HG02763 (cell line): Measurements from ENCODE around the gene AGAP1.
"Not testable (repeated sequence)": the region's sequence is repeated elsewhere in the genome, so short reads cannot be mapped to it uniquely, and the experiment has no call there.

Experiments used
- ATAC-seq: cut with Tn5 transposase; IDR thresholded peaks from one replicate; pipeline ENCODE4 v1.9.1; 2021; ENCODE audit warnings: mild to moderate bottlenecking, moderate library complexity; ENCODE audit not compliant: unreplicated experiment

Gene AGAP1

DNA sequence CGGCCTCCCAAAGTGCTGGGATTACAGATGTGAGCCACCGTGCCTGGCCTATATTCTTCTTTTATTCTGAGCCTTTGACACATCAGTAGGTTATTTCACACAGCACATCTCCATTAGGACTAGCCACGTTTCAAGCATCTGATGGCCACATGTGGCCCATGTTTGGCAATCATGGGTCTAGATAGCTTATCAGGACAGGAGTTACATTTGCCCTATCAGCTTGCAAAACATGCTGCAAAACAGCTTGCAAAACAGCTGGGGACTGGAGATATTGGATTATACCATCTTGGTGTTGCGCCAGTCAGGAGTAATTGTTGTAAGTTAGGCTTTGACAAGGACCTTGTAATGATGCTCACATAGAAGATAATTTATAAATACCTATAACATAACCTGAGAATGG lies 579.4 kb downstream of the AGAP1 start:
- no peak for ATAC-seq

DNA sequence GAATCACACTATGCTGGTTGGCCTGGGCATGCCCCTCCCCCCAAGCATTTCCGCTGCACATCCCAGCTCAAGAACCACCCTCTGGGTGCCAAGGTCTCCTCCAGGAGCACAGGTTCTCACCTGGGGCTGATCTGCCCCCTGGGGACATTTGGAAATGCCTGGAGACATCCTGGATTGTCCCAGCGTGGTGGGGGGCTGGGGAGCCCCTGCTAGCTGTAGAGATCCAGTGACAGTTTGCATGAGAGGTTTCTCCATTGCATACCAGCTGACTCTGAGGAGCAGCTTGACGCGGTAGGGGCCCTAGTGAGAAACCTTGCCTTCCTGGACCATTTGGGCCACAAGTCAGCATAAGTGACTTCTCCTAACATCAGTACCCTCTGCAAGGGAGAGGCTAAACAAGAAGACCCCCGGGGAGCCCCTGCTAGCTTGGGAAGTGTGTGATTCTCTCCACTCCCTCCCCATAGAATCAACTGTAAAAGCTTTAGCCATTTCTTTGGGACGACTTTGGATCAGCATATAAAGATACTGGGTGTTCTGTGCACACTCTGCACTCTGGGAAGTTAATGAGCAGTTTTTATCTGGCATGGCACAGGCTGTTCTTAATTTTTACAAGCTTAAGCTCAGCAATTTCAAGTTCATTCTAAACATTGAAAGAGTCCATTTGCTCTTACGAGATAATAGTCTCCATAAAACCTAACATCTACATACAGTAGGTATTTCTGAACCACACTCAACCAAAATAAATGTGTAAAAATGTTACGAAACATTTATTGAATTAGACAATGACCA lies 580.2 kb downstream of the AGAP1 start:
- no peak for ATAC-seq

DNA sequence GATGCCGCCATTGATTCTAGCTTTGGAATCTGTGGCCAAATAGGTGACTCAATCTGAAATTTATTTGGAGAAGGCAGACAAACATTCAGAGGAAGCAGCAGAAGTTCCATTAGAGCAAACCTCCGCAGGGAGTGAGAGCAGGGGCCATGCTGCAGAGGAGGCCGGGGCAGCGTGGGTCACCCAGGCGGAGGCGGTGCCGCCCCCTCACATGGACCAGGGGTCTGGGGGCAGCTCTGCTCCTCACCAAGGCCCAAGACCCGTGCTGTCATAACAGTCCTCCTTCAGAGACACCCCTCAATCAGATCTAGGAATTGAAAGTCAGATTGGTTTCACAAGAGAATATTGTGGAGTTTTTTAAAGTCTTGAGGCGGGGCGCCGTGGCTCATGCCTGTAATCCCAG lies 582.0 kb downstream of the AGAP1 start:
- no peak for ATAC-seq

DNA sequence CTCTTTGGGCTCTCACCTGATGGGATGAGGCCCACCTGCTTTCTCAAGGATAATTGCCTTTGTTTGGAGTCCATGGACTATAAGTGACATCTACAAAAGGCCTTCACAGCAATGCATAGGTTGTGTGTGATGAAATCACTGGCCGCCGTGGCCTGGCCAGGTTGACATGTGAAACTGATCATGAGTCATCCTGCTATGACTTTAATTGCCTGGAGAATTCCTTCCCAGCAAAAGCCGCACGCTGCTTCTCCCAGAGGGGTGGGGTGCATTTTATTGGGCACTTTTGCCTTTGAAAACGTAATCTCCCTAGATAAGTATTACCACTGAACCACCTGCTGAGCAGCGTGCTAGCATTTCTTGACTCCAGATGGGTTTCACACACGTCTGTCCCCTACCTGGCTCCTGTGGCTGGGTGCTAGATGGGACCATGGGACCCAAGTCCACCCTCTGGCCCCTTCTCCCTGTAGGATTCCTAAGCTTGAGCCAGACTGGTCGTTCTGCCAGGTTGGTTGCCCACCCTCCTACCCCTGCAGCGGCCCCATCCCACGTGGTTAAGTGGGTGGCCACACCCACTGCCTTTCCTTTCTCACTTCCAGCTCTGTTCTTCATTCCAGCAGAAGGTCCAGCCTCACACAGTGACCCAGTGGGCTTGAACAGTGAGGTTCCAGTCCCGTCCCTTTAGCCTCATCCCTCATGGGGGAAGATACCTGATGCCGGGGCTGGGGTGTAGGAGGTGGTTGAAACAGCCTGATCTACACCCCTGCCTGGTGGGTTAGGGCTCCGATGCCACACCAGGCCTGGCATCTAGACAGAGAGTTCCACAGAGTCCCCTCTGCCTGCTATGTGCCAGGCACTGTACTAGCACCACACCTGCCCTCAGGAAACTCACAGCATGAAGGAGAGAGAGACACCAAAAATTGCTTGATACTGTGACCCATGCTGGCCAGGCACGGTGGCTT lies 584.7 kb downstream of the AGAP1 start:
- no peak for ATAC-seq

DNA sequence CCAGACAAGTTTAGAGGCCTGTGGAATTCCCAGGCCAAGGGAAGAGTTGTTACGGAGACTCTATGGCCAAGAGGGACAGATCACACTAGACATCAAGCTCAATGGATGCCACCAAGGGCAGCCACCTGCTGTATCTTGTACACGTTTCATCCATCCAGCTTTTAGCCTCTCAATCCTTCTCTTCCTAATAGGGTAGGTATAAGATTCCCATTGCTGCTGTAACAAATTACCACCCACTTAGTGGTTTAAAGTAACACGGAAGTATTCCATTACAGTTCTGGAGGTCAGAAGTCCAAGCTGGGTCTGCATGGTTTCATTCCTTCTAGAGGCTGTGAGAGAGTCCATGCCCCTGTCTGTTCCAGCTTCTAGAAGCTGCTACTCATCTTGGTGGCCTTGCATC lies 586.6 kb downstream of the AGAP1 start:
- no peak for ATAC-seq

DNA sequence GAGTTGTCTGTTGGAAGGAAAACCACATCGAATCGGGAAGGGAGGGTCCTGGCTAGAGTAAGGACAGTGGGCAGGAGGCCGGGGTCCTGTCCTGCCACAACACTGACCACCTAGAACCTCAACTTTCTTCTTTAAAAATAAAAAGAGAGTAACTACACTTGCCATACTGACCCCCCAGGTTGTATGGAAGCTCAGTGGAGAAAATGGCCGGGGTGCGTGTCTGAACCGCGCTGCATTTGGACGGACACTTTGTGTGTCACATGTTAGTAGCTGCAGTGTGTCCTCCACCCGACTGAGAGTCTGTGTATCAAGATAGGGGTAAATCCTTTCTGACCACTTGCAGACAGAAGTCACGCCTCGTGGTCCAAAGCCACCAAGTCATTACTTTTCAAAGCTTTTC lies 587.3 kb downstream of the AGAP1 start:
- no peak for ATAC-seq

DNA sequence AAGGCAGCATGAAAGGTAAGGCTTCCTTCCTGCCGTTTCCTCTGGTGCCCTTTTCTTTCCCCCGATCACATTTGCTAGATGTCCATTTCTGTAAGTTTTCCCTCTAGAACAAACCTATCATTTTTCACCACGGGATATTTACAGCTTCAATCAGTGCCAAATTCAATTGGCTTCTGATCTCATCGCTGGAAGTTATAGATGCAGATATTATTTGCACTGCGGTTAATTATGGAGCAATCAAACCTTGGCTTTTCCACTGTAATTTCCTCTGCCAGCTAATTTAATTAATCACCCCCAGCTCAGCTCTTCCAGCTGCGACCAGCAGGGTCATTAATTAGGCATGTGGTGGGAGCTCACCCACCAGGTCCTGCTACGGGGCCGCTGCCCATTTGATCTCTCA lies 588.2 kb downstream of the AGAP1 start:
- ATAC-seq: no peak

DNA sequence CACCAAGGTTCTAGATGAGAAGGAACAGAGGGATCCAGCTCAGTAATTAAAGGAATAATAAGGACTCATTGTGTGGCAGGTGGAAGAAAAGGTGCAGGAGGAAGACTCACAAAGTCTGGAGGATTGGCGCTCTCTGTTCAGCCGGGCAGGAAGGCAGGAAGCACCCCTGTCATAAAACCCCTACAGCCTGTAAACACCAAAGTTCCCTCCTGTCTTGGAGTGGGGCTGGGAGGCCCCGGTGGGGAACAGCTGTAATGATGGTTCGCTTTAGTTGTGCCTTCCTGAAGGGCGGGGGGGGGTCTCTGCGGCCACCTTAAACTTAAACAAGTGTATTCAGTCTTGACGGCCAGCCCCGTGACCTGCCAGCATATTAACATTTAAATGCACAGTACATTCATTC lies 590.1 kb downstream of the AGAP1 start:
- no peak for ATAC-seq

DNA sequence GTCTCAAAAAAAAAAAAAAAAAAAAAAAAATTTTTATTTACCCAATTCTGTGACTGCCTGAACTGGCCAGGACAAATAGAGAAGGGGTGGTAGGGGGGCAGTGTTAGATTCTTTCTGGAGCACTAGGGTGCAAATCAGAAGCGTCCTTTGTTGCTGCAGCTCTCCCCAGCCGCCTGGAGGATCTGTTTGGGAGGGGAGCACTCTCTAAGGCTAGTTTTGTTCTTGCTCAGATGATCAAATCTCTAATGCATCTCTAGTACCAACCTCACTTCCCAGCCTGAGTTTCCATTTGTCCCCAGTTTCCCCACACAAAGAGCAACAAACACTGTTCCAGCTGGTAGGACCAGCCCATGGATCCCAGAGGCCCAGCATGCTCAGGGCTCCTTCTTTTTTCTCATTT lies 591.4 kb downstream of the AGAP1 start:
- ATAC-seq: no peak

DNA sequence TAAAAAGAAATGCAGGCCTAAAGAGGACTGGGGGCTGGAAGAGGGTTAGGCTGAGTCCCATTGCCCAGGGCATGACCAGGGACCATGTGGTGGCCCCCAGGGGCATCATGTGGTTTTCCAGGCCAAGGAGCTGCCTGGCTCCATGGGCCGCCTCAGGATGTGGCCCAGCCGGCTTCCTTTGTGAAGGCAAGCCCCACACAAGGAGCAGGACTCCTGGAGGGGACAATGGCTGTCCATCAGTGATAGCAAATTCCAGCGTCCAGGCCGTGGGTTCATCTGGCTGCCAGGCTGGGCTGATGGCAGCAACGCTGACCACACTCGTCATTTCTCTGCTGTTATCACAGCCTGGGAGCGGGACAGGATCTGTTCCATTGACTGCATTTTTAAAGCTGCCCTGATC lies 591.8 kb downstream of the AGAP1 start:
- ATAC-seq: no peak

DNA sequence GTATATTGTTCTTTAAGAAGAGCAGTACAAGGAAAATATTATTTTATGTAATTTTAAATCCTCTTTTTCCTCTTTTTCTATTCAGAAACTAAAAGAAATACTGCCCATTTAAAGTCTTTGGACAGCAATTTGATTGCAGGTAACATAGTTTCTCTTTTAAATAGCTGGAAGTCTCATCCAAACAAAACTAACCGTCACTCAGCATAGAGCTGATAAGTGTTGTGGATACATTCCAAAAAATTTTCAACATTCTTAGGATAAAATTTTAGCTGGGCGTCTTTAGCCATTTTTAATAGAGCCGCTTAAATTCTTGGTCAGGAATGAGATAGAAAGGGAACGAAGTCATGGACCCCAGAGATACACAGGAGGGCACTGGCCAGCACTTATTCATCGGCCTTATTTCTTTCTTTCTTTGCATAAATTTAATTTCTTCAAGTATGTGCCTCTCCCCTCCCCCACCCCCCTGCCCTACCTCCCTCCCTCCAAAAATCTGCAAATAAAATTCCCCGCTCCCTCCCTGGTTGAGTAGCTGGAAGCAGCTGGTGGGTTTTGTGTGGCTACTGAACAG lies 592.6 kb downstream of the AGAP1 start:
- no peak for ATAC-seq

DNA sequence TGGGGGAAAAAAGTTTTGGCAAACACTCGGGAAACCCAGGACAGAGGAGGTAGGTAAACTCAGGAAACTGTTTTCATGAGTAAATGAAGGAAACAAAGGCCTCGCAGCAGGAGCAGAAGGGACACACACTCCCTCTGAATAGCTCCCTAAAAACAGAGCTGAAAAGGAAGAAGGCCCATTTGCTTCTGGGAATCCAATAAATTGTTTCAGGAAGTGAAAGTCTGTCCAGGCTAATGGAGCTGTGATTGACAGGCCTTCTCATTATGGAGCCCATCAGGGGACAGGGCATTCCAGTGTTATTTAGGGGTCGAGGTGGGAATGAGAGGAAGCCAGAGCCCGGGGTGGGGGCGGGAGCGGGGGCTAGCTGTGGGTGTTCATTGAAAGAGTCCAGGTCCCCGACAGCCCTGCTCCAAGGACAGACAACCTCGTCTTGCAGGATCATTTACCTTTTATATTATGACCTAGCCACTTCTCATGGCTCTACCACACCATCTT lies 593.2 kb downstream of the AGAP1 start:
- no peak for ATAC-seq

DNA sequence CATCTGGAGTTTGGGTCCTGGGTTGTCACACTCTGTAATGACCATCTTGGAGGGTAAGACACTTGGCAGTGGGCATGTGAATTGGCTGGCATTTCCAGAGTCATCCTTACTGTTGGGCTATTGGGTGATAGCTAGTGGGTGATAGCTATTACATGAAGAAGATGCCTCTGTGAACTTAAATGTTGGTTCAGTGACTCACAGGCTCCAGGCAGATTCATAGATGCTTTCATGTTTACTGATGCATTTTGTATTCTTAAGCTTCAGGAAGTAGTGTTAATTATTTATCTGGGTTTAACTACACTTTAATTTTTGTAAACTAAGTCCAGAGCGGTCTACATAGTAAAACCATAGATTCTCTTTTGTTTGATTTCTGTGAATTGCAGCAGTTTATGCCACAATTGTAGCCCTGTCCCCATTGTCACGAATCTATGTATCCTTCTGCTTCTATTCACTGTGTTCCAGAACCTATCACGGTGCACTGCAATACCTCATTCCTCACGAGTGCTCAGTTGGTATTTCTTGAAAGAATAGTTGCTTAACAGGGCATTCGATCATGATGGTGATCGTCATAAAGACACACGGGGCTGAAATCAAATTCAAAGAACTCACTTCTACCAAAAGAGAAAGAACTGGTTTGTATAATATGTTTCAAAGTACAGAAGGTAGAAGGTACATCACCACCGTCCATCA lies 594.7 kb downstream of the AGAP1 start:
- ATAC-seq: no peak

DNA sequence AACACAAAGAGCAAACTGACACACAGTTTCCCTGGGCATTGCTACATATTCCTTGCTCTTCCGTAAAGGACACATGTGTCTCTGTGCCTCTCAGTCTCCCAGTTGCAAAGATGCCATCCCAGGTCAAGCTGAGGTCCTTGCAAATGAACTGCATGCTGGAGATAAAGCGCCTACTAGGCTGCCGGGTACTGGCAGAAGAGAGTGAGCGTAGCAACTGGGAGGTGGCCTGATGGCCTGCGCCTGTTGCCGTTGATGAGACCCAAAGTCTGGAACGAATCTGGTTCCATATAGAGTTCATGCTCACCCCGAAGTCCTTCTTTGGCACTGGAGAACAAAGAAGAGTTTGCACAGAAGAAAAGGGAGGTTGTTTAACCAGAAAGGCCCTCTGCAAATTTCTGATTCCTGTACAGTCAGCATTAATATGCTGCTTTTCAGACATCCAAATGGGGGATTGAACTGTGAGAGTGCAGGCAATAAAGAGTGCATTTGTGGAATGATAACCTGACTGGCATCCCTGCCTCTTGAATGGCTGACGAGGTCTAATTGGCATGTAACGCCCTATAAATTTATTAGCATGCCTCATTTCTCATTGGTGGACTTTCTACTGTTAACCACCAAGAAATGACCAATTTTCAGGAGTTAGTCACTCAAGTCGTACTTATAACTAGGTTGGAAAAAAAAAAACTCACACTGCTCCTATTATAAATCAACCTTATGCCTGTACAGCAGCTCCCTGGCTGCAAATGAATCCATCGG lies 595.6 kb downstream of the AGAP1 start:
- no peak for ATAC-seq

DNA sequence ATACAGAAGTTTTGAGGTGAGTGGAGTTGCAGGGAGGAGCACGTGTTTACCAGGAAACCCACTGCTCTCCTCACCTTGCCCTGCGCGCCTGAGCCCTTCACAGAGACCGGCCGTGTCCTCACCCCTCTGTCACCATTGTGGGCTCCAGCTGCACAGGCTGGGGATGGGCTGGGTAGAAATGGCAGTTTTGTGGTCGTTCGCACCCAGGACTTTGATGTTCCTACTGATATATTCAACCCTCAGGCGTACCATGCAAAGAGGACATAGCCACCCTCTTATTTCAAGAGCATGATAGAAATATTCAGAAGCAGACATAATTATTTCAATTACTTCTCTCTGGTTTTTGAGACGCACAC lies 596.2 kb downstream of the AGAP1 start:
- no peak for ATAC-seq

DNA sequence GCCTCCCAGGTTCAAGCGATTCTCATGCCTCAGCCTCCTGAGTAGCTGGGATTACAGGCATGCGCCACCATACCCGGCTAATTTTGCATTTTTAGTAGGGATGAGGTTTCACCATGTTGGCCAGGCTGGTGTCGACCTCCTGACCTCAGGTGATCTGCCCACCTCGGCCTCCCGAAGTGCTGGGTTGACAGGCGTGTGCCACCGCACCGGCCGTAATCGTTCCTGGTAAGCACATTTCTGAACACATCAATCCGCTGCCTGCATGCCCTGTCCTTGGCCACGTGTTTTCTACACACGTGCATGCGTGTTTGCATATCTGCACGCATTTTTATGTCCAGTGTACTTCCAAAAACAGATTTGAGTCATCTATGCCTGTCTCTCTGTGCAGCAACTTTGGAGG lies 597.0 kb downstream of the AGAP1 start:
- not testable (repeated sequence) for ATAC-seq

DNA sequence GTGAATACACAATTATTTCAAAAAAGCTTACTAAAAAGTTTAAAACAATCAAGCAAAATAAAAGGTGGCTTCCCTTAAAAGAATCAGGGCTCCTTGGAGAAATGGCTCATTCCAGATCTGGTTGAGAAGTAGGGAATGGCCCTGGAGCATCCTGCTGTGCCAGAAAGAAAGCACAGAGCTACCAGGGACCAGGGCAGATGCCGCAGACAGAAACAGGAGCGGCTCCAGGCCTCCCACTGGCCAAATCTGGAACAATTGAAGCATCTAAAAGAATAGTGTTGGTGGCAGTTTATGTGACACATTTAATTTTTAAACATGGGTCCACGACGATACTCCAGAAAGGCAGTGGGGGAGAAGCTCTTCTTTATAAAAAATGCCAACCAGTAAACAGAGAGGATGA lies 598.9 kb downstream of the AGAP1 start:
- ATAC-seq: no peak

DNA sequence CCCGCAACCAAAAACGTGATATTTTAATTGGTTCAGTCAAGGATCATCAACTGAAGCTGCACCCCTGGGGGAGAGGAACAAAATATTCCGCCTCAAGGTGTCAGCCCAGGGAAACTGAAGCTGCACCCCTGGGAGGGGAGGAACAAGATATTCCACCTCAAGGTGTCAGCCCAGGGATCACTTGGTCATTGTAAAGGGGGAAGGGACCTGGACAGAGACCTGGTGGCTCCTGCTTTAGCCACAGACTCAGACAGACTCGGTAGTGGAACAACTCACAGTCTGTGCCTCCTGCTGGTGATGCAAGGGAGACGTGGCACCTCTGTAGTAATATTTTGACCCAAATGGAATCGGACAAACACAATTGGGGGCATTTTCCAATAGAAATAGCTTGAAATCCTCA lies 599.3 kb downstream of the AGAP1 start:
- ATAC-seq: no peak

DNA sequence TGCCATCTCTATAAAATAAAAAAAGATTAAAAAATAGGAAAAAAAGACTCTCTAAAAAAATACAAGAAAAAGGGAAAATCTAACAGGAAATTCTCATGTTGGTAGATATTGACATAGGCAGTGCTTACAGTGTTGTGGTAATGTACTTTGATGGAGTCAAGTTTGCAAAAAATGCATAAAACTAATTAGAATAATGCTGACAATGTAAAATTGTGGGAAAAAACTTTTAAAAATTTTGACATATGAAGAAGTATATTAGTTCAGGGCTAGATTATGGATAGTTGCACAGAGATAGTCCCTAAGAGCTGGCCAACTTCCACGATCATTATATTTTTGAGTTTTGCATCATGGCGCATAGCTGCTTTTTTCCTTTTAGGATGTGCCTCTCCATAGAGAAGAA lies 601.7 kb downstream of the AGAP1 start:
- ATAC-seq: no peak

DNA sequence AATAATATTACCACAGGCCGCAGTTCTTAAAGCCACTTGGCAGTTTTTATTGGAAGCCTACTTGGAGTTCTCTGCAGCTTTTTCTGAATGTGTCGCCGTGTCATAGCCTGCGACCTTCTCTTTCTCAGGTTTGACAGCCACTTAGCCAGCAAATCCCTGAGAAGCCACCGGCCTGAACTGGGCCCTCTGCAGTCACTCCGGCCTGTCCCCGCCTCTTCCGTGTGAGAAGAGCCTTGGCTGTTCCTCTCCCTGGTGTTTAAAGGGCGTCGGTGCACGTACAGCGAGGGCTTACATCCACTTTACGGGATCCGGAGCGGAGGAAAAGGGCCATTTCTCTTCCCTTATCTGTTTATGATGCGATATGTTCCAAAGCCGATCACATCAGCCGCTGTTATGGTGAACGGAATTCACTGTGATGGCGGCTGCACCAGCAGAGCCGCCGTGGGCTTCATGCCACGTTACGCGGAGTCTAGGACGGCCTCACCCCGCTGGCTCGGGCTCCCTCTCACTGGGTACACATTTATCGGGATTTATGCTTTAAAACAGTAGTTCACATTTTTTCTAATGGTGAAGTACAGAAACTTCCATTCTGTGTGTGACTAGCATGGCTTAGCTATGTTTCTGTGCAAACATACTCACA lies 607.6 kb downstream of the AGAP1 start:
- ATAC-seq: no peak
